OCI-LY7 (cell line): ENCODE results near the gene ZKSCAN5. TPM values are rescaled to one million over a fixed set of nuclear protein-coding genes. Genes with fewer than 3 reads are reported as not detected.

Experiments used
- BruUV-seq: library from RNA; stranded (reverse); fragments of 400-500 nt; replicated peaks from 2 replicates; lab custom pipeline; 2021; lab: Mats Ljungman, UMichigan
- CTCF ChIA-PET: fragments of 300-600 bp; sonication (Branson Sonifier 250); formaldehyde crosslinking; loops from one replicate; lab custom pipeline; 2022; ENCODE audit warnings: antibody characterized with exemption; ENCODE audit not compliant: unreplicated experiment; lab: Charles Lee
- POLR2A ChIA-PET: fragments of 300-600 bp; sonication (Branson Sonifier 250); formaldehyde crosslinking; loops from one replicate; lab custom pipeline; 2022; ENCODE audit warnings: antibody characterized with exemption; lab: Charles Lee
- DNase-seq: peaks from one replicate; pipeline ENCODE4 v3.0.0-alpha.2; 2015; ENCODE audit warnings: low spot score
- H2AFZ ChIP-seq: fragments of 200-600 bp; sonication (generic), shearing (Covaris generic); 2 replicates; pipeline ENCODE4 v1.6.1; 2014; ENCODE audit warnings: mild to moderate bottlenecking, antibody characterized with exemption, low read length, moderate library complexity
- H3K27ac ChIP-seq: fragments of 200-600 bp; sonication (generic); 2 replicates; pipeline ENCODE4 v1.5.1; 2014; ENCODE audit warnings: mixed run types, low read depth, mild to moderate bottlenecking, moderate library complexity, low read length, inconsistent platforms; ENCODE audit not compliant: poor library complexity, severe bottlenecking
- H3K36me3 ChIP-seq: fragments of 200-600 bp; sonication (generic); 2 replicates; pipeline ENCODE4 v1.6.1; 2014; ENCODE audit warnings: mild to moderate bottlenecking, antibody characterized with exemption, low read length, moderate library complexity, mixed read lengths; ENCODE audit not compliant: insufficient read depth
- H3K4me1 ChIP-seq: fragments of 200-600 bp; sonication (generic); 2 replicates; pipeline ENCODE4 v1.5.1; 2014; ENCODE audit warnings: mild to moderate bottlenecking, low read length; ENCODE audit not compliant: insufficient read depth, poor library complexity, severe bottlenecking
- H3K4me2 ChIP-seq: fragments of 200-600 bp; sonication (generic); 2 replicates; pipeline ENCODE4 v1.6.1; 2014; ENCODE audit warnings: mild to moderate bottlenecking, low read length
- H3K4me3 ChIP-seq: fragments of 200-600 bp; sonication (generic); 2 replicates; pipeline ENCODE4 v1.5.1; 2014; ENCODE audit warnings: mild to moderate bottlenecking, low read depth, low read length; ENCODE audit not compliant: poor library complexity, severe bottlenecking
- H3K79me2 ChIP-seq: fragments of 200-600 bp; sonication (generic); 2 replicates; pipeline ENCODE4 v1.6.1; 2016; ENCODE audit warnings: low read depth, mild to moderate bottlenecking, low read length, moderate library complexity, mixed read lengths; ENCODE audit not compliant: insufficient read depth
- H3K9me2 ChIP-seq: fragments of 200-600 bp; sonication (generic); 2 replicates; pipeline ENCODE4 v1.6.1; 2016; ENCODE audit warnings: mild to moderate bottlenecking, low read length, mixed read lengths; ENCODE audit not compliant: insufficient read depth
- H3K9me3 ChIP-seq: fragments of 200-600 bp; sonication (generic); 2 replicates; pipeline ENCODE4 v1.6.1; 2014; ENCODE audit warnings: mild to moderate bottlenecking, mixed run types, low read length, mixed read lengths
- H4K20me1 ChIP-seq: fragments of 200-600 bp; sonication (generic); 2 replicates; pipeline ENCODE4 v1.6.1; 2014; ENCODE audit warnings: mild to moderate bottlenecking, antibody characterized with exemption, low read length, moderate library complexity, mixed read lengths; ENCODE audit not compliant: insufficient read depth
- CTCF ChIP-seq: fragments of 200-600 bp; sonication (generic); conservative IDR thresholded peaks from 2 replicates; pipeline ENCODE4 v1.5.1; 2014; ENCODE audit warnings: mild to moderate bottlenecking, antibody characterized with exemption, low read length, moderate library complexity, mixed read lengths
- EZH2phosphoT487 ChIP-seq: fragments of 200-600 bp; sonication (generic); IDR thresholded peaks from 2 replicates; pipeline ENCODE4 v1.6.1; 2018; ENCODE audit warnings: low read depth, borderline replicate concordance, mild to moderate bottlenecking, mixed run types, antibody characterized with exemption, low read length, moderate library complexity, mixed read lengths
- intact Hi-C: fragments of 100-400 bp; cut with micrococcal nuclease; formaldehyde crosslinking; loops from one replicate; pipeline ENCODE4 v1.10.0; 2022; ENCODE audit not compliant: unreplicated experiment
- total RNA-seq, 2 experiments: library from RNA; depleted of rRNA in 1 of 2; stranded (reverse); fragments of >200 nt in 1 of 2; shearing (Covaris generic) in 1 of 2; gene quantifications; 2 replicates each; pipeline ENCODE4 v1.2.3, GENCODE V29; 2014 to 2022

Gene ZKSCAN5
- total RNA-seq, 2 experiments from 2014 or later: 12.2 to 14.5 TPM

GRCh38 chr7:99497766-99498545 lies 6.5 kb upstream of the ZKSCAN5 start:
- Histone ChIP-seq H3K4me2 (peak overlapping the region; percentile 100), H3K79me2 (peaks cover 52% of the 10 kb centered on the region), H3K4me1 (peaks cover 14% of the 10 kb centered on the region), H2AFZ (no peak overlapping the region), H3K9me2 (no peaks in the 10 kb centered on the region), H3K27ac (no peak overlapping the region), H3K4me3 (peak overlapping the region; percentile 90), H4K20me1 (peaks cover 15% of the 10 kb centered on the region), H3K9me3 (peaks cover 6% of the 10 kb centered on the region; the same call in 1 of the 2 replicates), H3K36me3 (peaks cover 60% of the 10 kb centered on the region)
- no peak for DNase-seq
- intact Hi-C loops: loop anchor here (5.0 kb wide), 1 partner anchor 121 kb away; no protein-coding TSS in a partner anchor
- no TSS peak for BruUV-seq
- ChIA-PET CTCF (no interaction called here), POLR2A (interaction anchor here (0.5 to 1.3 kb wide), 6 partner anchors 24 to 801 kb away, joined by 3 to 5 read pairs (median 4); partner anchors contain the start of genes BUD31 and ZNF655)
- TF ChIP-seq CTCF (no peak), EZH2phosphoT487 (no peak)

- DNase-seq: no peak
- ChIA-PET POLR2A (interaction anchor here (1.2 kb wide), 1 partner anchor 24 kb away, joined by 4 read pairs; no protein-coding TSS in a partner anchor), CTCF (no interaction called here)
- Histone ChIP-seq H4K20me1 (peaks cover 15% of the 10 kb centered on the region), H3K4me1 (peaks cover 14% of the 10 kb centered on the region), H3K9me2 (no peaks in the 10 kb centered on the region), H3K27ac (no peak overlapping the region), H2AFZ (no peak overlapping the region), H3K79me2 (peaks cover 52% of the 10 kb centered on the region), H3K9me3 (peaks cover 6% of the 10 kb centered on the region; the same call in 1 of the 2 replicates), H3K36me3 (peaks cover 54% of the 10 kb centered on the region), H3K4me2 (peak overlapping the region; percentile 100), H3K4me3 (peak overlapping the region; percentile 90)
- intact Hi-C loops: loop anchor here (5.0 kb wide), 1 partner anchor 121 kb away; no protein-coding TSS in a partner anchor
- BruUV-seq: no TSS peak
- no peak for TF ChIP-seq CTCF
Observed at GRCh38 chr7:99498546-99498944, 5.9 kb upstream of the ZKSCAN5 start.
